GM12872 (cell line): ENCODE data around the gene SPATA31E1.

ENCODE experiments used
- TF ChIP-seq, protein P1 (sequence below): IDR thresholded peaks from 3 replicates; pipeline ENCODE4 v1.5.1; 2011; ENCODE audit warnings: low read depth, mild to moderate bottlenecking, low read length, moderate library complexity; ENCODE audit not compliant: insufficient read depth

SPATA31E1 gene

DNA sequence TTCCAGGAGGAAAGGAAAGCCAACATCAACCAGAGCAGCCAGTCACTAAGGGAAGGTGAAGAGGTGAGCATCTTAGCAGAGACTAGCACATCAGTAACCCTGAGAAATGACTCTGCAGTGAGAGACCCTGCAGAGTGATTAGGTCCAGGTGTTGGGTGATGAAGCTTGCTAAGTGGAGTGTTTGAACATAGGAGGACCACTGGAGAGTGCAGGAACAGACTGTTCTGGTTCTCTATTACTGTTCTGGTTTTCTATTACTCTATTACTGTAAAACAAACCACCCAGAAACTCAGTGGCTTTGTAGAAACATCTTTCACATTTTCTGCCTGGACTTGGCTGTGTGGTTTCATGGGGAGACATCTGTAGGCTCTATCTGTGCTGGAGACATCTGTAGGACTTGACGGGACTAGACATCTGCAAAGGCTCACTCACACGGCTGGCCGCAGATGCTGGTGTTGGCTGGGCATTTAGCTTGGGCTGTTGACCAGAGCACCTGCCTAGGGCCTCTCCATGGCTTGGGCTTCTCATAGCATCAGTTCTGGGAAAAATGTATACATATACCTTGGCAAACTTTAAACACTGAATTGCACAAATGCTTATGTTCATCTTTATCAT, 33.4 kb upstream of the SPATA31E1 start:
- TF ChIP-seq, protein P1, sequence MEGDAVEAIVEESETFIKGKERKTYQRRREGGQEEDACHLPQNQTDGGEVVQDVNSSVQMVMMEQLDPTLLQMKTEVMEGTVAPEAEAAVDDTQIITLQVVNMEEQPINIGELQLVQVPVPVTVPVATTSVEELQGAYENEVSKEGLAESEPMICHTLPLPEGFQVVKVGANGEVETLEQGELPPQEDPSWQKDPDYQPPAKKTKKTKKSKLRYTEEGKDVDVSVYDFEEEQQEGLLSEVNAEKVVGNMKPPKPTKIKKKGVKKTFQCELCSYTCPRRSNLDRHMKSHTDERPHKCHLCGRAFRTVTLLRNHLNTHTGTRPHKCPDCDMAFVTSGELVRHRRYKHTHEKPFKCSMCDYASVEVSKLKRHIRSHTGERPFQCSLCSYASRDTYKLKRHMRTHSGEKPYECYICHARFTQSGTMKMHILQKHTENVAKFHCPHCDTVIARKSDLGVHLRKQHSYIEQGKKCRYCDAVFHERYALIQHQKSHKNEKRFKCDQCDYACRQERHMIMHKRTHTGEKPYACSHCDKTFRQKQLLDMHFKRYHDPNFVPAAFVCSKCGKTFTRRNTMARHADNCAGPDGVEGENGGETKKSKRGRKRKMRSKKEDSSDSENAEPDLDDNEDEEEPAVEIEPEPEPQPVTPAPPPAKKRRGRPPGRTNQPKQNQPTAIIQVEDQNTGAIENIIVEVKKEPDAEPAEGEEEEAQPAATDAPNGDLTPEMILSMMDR: no peak

DNA sequence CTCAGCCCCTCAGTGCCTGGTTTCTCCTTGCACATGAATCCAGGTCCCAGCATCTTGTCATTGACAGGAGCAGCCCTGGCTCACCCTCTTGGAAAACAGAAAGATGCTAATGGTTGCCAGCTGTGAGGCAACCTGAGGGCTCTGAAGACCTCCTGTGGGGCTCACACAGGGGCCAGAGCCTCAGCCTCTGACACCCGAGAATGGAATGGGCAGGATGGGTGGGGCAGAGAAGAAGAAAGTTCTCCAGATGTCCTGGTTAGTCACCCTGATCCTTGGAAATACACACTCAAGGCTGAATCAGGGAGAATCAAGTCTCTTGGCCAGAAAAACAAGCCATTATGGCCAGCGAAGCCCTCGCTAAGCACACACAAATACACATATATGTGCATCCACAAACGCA, 32.3 kb upstream of the SPATA31E1 start:
- TF ChIP-seq, protein P1: no peak

DNA sequence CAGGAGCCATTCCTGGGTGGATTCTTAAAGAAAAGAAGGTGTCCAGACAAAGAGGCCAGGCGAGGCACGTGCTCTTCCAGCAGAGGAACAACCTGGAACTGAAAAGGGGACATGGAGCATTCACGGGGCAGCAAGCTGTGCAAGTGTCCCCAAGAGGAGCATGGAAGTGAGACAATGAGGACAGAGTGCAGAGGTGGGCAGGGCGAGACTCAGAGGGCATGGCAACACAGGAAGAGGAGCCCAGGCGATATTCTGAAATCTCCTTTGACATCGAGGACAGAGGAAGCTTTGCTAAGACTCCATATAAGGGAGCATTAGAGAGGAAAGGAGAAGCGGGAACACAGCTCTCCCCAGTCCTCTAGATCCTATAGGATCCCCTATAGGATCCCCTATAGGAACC, 29.4 kb upstream of the SPATA31E1 start:
- TF ChIP-seq, protein P1: no peak

DNA sequence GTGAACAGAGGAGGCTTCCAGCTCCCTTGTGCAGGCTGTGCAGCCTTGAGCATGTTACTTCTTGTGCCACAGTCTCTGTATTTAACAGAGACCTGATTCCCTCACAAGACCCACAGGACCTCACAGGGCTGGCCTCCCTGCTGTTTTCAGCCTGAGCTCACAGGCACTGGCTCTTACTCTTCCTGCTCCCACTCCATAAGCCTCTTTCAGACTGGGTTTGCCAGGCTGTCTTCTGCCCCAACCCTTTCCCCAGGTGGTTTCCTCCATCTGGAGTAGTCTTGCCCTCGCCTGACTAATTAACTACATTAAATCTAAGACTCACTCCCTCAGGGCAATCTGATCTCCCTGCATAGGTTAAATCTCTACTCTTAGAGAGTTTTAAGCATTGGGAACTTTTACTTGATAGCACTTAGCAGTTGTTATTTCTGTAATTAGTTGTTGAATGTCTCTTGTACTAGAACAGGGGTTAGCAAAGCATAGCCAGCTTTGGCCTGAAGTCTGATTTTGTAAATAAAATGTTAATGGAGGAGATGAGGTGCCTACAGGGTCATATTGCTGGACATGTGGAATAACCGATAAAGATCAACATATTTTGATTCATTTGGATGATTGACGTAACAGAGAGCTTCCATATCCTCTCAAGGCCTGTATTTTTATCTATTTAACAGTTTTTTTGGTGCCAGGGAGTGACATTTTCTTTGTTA, 28.6 kb upstream of the SPATA31E1 start:
- TF ChIP-seq, protein P1: no peak

DNA sequence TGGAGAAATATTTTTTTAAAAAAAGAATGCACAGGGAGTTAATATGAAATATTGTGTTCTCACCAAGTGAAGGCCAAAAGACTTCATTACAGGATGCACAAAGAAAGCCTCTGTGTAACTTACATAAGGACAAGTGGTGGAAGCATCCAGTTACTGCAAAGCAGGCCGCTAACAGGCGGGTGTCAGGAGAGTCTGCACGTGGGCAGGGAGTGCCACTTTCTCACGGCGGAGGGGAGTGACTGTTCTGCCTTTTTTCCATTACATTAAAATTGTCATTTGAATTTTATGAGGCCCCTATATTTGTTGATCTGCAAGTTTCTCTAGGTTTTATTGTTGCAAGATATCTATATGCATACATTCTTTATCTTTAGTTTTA, 28.1 kb upstream of the SPATA31E1 start:
- TF ChIP-seq, protein P1: no peak

DNA sequence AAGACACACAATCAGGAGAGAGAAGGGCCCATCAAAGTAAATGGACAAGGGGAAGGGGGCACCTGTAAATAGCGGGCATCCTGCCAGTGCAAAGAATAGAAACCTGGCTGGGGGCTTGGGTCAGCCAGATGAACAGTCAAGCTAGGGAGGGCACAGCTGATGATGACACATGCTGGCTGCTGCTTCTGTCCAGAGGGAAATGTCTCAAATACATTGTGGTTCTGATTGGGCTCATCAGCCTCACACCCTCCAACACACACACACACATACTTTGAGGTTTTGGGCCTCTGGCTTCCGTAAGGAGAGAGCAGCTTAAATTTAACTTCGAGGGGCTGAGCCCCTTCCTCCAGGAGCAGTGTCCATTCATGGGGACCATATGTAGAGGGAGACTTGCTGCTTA, 27.6 kb upstream of the SPATA31E1 start:
- TF ChIP-seq, protein P1: no peak

DNA sequence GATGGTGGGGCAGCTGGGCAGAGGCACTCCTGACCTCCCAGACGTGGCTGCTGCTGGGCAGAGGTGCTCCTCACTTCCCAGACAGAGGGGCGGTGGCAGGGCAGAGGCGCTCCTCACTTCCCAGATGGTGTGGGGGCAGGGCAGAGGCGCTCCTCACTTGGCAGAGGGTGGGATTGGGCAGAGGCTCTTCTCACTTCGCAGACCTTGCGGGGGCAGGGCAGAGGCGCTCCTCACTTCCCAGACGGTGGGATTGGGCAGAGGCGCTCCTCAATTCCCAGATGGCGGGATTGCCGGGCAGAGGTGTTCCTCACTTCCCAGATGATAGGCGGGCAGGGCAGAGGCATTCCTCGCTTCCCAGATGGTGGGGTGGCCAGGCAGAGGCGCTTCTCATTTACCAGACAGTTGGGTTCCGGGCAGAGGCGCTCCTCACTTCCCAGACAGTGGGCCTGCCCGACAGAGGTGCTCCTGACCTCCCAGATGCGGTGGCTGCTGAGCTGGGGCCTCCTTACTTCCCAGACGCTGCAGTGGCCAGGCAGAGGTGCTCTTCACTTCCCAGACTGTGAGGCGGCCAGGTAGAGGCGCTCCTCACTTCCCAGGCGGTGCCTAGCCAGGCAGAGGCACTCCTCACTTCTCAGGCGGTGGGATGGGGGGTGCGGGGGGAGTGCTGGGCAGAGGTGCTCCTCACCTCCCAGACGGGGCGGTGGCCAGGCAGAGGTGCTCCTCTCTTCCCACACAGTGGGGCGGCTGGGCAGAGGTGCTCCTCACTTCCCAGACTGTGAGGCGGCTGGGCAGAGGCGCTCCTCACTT, 25.3 kb upstream of the SPATA31E1 start:
- TF ChIP-seq, protein P1: no peak
